Fibroblast of lung (primary cell): ENCODE results near the gene ZNF486.

Experiments
- EZH2 ChIP-seq: IDR thresholded peaks from 2 replicates; pipeline ENCODE4 v1.5.1; 2012; ENCODE audit warnings: low read length, control low read depth, mild to moderate bottlenecking; ENCODE audit errors: missing control alignments
- TF ChIP-seq, protein P1 (sequence below), 2 donors: IDR thresholded peaks in 1 of 2; conservative IDR thresholded peaks in 1 of 2; 1 replicate in 1 of 2; 2 replicates in 1 of 2; pipeline ENCODE4 v1.5.1; 2011 to 2012; ENCODE audit warnings: low read length in 2 of 2, control low read depth in 1 of 2, inconsistent platforms in 1 of 2, low read depth in 1 of 2, mild to moderate bottlenecking in 1 of 2

DNA sequence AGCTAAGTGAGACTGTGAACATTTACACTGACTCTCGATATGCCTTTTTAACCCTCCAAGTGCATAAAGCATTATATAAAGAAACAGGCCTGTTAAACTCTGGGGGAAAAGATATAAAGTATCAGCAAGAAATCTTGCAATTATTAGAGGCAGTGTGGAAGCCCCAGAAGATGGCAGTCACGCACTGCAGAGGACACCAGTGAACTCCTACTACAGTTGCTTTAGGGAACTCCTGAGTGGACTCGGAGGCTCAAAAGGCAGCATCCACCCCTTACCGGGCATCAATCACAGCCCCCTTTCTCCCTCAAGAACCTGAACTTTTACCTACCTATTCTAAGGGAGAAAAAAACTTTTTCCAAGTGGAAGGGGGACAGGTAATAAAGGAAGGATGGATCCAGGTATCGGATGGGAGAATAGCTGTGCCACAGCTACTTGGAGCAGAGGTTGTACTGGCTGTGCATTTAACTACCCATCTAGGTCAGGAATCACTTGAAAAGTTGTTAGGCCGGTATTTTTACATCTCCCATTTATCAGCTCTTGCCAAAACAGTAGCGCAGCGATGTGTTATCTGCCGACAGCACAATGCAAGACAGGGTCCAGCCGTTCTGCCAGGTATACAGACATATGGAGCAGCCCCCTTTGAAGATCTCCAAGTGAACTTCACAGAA is 80.1 kb downstream of the ZNF486 start:
- TF ChIP-seq, protein P1, sequence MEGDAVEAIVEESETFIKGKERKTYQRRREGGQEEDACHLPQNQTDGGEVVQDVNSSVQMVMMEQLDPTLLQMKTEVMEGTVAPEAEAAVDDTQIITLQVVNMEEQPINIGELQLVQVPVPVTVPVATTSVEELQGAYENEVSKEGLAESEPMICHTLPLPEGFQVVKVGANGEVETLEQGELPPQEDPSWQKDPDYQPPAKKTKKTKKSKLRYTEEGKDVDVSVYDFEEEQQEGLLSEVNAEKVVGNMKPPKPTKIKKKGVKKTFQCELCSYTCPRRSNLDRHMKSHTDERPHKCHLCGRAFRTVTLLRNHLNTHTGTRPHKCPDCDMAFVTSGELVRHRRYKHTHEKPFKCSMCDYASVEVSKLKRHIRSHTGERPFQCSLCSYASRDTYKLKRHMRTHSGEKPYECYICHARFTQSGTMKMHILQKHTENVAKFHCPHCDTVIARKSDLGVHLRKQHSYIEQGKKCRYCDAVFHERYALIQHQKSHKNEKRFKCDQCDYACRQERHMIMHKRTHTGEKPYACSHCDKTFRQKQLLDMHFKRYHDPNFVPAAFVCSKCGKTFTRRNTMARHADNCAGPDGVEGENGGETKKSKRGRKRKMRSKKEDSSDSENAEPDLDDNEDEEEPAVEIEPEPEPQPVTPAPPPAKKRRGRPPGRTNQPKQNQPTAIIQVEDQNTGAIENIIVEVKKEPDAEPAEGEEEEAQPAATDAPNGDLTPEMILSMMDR (conservative IDR thresholded peaks at IDR 0.05 in 1 of 2, IDR thresholded peaks at IDR 0.05 in 1 of 2; ENCODE audit: low read depth in 1 of 2, low read length in 2 of 2): peak; percentile 25 to 34
- TF ChIP-seq EZH2: no peak
